Panc1 (cell line): ENCODE measurements around the gene F5.

Experiments
- POLR2AphosphoS5 ChIP-seq: IDR thresholded peaks from 2 replicates; pipeline ENCODE4 v1.6.1; 2012; ENCODE audit warnings: mild to moderate bottlenecking, low read depth, low read length, moderate library complexity
- SIN3A ChIP-seq: IDR thresholded peaks from 2 replicates; pipeline ENCODE4 v1.6.1; 2012; ENCODE audit warnings: low read depth, mild to moderate bottlenecking, low read length, moderate library complexity, borderline replicate concordance; ENCODE audit not compliant: insufficient read depth
- TF ChIP-seq, protein P1 (sequence below): fragments of 450-650 bp; IDR thresholded peaks from 2 replicates; pipeline ENCODE4 v1.5.1; 2017; ENCODE audit warnings: mild to moderate bottlenecking
- TF ChIP-seq, protein P2 (sequence below), 2 experiments: IDR thresholded peaks; 2 replicates each; pipeline ENCODE4 v1.6.1; 2011 to 2012; ENCODE audit warnings: low read depth in 2 of 2, control low read depth in 1 of 2, low read length in 1 of 2, mild to moderate bottlenecking in 1 of 2, moderate library complexity in 1 of 2; ENCODE audit not compliant: insufficient read depth in 1 of 2

DNA sequence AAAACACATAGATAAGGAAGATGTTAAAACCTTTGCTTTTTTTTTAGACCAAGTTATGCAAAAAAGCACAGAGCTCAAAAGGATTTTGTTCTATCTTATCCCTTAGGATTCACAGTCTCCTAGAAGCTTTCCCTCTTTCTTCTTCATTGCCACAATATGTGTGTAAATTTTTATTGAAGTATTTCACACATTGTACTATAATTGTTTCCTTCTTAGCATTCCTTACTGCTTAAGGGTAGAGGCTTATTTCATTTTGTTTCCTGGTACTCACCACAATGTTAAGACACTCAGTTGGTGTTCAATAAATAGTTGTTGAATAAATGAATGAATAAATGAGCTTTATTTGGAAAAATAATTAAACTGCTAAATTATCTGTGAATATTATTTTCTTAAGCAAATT lies 70.6 kb downstream of the F5 start:
- TF ChIP-seq, protein P1, sequence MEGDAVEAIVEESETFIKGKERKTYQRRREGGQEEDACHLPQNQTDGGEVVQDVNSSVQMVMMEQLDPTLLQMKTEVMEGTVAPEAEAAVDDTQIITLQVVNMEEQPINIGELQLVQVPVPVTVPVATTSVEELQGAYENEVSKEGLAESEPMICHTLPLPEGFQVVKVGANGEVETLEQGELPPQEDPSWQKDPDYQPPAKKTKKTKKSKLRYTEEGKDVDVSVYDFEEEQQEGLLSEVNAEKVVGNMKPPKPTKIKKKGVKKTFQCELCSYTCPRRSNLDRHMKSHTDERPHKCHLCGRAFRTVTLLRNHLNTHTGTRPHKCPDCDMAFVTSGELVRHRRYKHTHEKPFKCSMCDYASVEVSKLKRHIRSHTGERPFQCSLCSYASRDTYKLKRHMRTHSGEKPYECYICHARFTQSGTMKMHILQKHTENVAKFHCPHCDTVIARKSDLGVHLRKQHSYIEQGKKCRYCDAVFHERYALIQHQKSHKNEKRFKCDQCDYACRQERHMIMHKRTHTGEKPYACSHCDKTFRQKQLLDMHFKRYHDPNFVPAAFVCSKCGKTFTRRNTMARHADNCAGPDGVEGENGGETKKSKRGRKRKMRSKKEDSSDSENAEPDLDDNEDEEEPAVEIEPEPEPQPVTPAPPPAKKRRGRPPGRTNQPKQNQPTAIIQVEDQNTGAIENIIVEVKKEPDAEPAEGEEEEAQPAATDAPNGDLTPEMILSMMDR = no peak
- TF ChIP-seq, protein P2, sequence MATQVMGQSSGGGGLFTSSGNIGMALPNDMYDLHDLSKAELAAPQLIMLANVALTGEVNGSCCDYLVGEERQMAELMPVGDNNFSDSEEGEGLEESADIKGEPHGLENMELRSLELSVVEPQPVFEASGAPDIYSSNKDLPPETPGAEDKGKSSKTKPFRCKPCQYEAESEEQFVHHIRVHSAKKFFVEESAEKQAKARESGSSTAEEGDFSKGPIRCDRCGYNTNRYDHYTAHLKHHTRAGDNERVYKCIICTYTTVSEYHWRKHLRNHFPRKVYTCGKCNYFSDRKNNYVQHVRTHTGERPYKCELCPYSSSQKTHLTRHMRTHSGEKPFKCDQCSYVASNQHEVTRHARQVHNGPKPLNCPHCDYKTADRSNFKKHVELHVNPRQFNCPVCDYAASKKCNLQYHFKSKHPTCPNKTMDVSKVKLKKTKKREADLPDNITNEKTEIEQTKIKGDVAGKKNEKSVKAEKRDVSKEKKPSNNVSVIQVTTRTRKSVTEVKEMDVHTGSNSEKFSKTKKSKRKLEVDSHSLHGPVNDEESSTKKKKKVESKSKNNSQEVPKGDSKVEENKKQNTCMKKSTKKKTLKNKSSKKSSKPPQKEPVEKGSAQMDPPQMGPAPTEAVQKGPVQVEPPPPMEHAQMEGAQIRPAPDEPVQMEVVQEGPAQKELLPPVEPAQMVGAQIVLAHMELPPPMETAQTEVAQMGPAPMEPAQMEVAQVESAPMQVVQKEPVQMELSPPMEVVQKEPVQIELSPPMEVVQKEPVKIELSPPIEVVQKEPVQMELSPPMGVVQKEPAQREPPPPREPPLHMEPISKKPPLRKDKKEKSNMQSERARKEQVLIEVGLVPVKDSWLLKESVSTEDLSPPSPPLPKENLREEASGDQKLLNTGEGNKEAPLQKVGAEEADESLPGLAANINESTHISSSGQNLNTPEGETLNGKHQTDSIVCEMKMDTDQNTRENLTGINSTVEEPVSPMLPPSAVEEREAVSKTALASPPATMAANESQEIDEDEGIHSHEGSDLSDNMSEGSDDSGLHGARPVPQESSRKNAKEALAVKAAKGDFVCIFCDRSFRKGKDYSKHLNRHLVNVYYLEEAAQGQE (IDR thresholded peaks at IDR 0.05; ENCODE audit: insufficient read depth in 1 of 2, low read depth in 2 of 2, low read length in 1 of 2) = no peak
- TF ChIP-seq POLR2AphosphoS5 = no peak
- TF ChIP-seq SIN3A = no peak
